ENCODE data around the gene CCDC74A. TPM values are rescaled to one million over a fixed set of nuclear protein-coding genes. Genes with fewer than 3 reads are reported as not detected.
A peak's percentile ranks its signal among the peaks of the same experiment; 100 is the strongest.
"Not testable (repeated sequence)": the region's sequence is repeated elsewhere in the genome, so short reads cannot be mapped to it uniquely, and the experiment has no call there.

The CCDC74A gene
- total RNA-seq, 1 donor from 2014 or later, result 16.0 TPM

DNA sequence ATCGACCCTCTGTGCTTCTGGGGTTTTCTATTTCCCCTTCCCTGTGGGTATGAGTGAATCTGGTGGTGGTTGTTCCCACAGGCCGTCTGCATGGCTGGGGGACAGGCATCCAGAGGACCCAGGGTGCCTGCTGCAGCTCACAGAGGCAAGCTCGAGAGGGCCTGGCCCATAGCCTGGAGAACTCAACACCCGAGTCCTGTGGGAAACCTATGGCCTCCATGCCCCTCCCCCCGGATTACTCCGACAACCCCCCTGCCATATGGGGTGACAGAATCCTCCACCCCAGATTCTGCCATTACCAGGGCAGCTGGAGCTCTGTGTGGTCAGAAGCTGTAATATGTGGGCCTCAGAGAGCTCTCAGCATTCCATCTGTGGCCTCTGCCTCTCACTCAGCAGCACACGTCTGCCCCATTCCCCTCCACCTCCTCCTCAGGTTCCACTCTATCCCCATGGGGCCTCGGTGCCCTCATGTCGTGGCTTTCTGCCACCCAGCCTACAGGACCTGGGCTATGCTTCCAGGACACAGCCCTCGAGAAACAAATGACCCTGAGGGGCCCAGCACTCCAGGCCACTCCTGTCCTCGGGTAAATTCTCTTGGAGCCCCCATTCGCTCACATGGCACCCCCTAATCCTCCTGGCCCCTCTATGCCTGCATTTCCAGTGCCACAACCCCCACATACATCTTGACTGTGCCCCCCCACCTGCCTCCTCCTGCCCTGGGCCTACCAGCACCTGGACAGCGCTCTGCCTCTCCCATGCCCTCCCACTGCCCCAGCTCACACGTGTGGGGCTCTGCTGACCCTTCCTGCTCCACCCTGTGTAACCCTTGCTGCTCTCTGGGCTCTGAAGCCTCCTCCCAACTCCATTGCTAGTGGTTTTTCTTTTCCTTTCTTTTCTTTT lies 39.1 kb upstream of the CCDC74A start:
- peaks cover 4% of the 10 kb centered on the region for H3K36me3 Mint-ChIP-seq (ENCODE audit: low read depth, unreplicated experiment)
- DNase-seq (ENCODE audit: low spot score), result no peak
- peaks cover 7% of the 10 kb centered on the region for H3K4me1 Mint-ChIP-seq (ENCODE audit: unreplicated experiment)
- TF ChIP-seq, protein P1, sequence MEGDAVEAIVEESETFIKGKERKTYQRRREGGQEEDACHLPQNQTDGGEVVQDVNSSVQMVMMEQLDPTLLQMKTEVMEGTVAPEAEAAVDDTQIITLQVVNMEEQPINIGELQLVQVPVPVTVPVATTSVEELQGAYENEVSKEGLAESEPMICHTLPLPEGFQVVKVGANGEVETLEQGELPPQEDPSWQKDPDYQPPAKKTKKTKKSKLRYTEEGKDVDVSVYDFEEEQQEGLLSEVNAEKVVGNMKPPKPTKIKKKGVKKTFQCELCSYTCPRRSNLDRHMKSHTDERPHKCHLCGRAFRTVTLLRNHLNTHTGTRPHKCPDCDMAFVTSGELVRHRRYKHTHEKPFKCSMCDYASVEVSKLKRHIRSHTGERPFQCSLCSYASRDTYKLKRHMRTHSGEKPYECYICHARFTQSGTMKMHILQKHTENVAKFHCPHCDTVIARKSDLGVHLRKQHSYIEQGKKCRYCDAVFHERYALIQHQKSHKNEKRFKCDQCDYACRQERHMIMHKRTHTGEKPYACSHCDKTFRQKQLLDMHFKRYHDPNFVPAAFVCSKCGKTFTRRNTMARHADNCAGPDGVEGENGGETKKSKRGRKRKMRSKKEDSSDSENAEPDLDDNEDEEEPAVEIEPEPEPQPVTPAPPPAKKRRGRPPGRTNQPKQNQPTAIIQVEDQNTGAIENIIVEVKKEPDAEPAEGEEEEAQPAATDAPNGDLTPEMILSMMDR (IDR thresholded peaks at IDR 0.05; ENCODE audit: unreplicated experiment), result no peak
- H3K27ac Mint-ChIP-seq (ENCODE audit: unreplicated experiment), result no peak overlapping the region
- peaks cover 3% of the 10 kb centered on the region for H3K27me3 Mint-ChIP-seq (ENCODE audit: unreplicated experiment)
- no peak overlapping the region for H3K4me3 Mint-ChIP-seq (ENCODE audit: unreplicated experiment)
- no peaks in the 10 kb centered on the region for H3K9me3 Mint-ChIP-seq (ENCODE audit: unreplicated experiment)

DNA sequence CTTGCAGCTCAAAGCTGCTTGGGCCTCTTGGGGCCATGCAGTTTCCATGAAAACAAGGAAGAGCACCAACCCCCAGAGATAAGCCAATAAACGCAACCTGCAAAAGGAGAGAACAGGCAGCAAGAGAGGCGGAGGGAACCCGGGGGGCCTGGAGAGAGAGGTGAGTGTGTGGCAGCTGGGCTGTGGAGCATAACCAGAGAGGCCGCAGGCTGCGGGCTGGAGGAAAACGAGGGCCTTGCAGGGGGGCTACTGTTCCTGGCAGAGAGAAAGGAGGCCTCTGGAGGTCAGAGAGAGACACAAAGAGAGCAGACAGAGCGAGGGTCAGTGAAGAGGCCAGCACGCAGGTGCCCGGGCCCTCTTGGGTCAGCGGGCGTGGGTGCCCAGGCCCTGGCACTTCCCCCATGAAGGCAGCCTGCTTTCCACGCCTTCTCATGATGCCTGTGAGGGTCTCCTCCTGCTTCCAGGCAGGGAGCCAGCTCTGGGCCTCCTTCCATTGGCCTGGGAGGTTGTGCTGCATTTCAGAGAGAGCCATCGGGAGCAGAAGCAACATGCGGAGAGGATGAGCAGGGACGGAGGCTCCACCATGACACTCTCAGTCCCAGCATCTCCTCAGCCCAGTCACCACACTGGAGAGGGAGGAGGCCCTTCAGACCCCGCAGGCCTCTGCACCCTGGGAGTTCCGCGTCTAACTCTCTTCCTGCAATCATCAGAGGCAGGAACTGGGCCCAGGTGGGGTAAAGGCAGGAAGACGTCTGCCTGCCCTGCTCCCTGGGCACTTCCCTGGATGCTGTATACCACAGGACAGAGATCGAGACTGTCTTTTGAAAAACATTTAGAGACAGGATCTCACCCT lies 36.8 kb upstream of the CCDC74A start:
- peak; percentile 14 for DNase-seq (ENCODE audit: low spot score)
- H3K27ac Mint-ChIP-seq (ENCODE audit: unreplicated experiment), result peak overlapping the region; percentile 36
- H3K36me3 Mint-ChIP-seq (ENCODE audit: low read depth, unreplicated experiment), result not testable (repeated sequence)

DNA sequence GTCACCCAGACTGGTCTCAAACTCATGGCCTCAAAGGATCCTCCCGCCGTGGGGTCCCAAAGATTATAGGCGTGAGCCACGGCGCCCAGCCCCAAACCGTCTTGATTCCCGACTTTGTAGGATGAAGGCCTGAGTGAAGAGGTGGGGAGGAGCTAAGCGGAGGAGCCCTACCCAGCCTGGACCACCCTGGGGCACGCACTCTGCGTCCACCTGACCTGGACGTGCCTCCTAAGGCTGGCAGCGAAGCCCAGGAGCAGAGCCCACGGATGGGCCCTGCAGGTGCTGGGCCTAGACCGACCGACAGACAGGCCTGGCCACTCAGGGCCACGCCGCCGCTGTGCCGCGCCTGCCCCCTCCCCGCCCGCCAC lies 36.2 kb upstream of the CCDC74A start:
- Mint-ChIP-seq H3K4me3 (ENCODE audit: unreplicated experiment) (peak overlapping the region; percentile 76), H3K4me1 (ENCODE audit: unreplicated experiment) (peaks cover 12% of the 10 kb centered on the region), H3K27ac (ENCODE audit: unreplicated experiment) (peak overlapping the region; percentile 36)
- H3K9me3 Mint-ChIP-seq (ENCODE audit: unreplicated experiment); H3K36me3 Mint-ChIP-seq (ENCODE audit: low read depth, unreplicated experiment); H3K27me3 Mint-ChIP-seq (ENCODE audit: unreplicated experiment); DNase-seq (ENCODE audit: low spot score): not testable (repeated sequence)

More for the DNA sequence above, 36.8 kb upstream of the CCDC74A start:
- not testable (repeated sequence) for H3K9me3 Mint-ChIP-seq (ENCODE audit: unreplicated experiment); H3K27me3 Mint-ChIP-seq (ENCODE audit: unreplicated experiment)
- Mint-ChIP-seq H3K4me1 (ENCODE audit: unreplicated experiment) (peaks cover 12% of the 10 kb centered on the region), H3K4me3 (ENCODE audit: unreplicated experiment) (peak overlapping the region; percentile 78)

DNA sequence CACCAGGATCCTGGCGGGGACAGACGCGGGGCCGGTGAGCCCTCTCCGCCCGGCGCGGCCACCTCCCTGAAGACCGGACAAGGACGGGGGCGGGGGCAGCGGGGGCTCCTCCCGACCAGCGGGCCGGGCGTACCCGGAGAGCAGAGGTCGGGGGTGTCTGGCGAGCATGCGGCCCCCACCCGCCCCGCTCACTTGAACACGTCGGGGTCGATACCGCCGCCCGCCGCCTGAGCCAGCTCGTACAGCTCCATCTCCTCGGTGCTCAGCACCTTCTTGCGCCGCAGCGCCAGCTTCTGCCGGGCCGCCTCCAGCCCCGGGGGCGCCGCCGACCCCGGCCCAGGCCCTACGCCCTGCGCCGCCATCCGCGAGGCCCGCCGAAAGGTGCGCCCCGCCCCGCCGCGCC lies 35.7 kb upstream of the CCDC74A start, which contains the start of gene MZT2A:
TSS of gene MZT2A (minus strand) at position 383 of the 403 bp plus-strand sequence. CDS start at position 362, 21 bp downstream.
- not testable (repeated sequence) for H3K36me3 Mint-ChIP-seq (ENCODE audit: low read depth, unreplicated experiment); DNase-seq (ENCODE audit: low spot score); H3K27me3 Mint-ChIP-seq (ENCODE audit: unreplicated experiment); H3K9me3 Mint-ChIP-seq (ENCODE audit: unreplicated experiment)
- peak within 1 kb of the TSS; percentile 95 for H3K27ac Mint-ChIP-seq (ENCODE audit: unreplicated experiment)
- peak within 1 kb of the TSS; percentile 99 for H3K4me3 Mint-ChIP-seq (ENCODE audit: unreplicated experiment)
- H3K4me1 Mint-ChIP-seq (ENCODE audit: unreplicated experiment), result peaks cover 12% of the 10 kb centered on the region

DNA sequence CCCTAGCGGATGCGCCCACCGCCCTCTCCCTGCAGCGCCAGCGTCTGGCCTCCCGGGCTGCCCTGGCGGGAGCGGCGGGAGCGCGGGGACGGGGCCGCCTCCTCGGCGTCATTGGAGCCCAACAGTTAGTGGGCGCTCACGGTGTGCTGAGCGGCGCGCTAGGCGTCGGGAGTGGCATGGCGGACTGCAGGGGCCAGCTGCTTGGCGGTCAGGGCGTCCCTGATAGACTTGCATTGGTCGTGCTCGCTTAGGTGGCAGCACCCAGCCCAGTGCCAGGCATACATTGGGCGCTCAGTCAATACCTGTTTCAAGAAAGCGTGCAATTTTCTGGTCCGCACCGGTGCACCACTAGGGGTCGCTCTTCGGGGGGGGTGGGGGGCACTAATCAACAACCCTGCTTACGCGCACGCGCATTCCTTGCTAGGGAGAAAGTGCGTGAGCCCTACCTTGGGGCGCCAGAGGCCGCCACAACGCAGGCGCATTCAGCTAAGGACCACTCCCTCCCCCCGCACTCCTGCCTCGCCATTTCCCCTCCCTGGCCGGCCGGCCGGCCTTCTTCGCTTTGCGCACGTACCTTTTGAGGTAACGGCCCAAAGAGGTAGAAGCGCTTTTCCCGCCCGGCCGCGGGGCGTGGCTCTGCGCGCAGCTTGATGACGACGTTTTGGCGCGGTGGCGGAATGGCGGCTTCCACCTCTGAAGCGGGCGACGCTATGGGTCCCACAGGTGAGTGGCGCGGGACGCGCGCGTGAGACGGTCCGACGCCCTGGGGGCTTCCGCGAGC lies 35.1 kb upstream of the CCDC74A start:
- Mint-ChIP-seq H3K27ac (ENCODE audit: unreplicated experiment) (peak overlapping the region; percentile 30), H3K9me3 (ENCODE audit: unreplicated experiment) (no peaks in the 10 kb centered on the region), H3K27me3 (ENCODE audit: unreplicated experiment) (peaks cover 3% of the 10 kb centered on the region)

More for the DNA sequence above, 35.1 kb upstream of the CCDC74A start:
- Mint-ChIP-seq H3K4me3 (ENCODE audit: unreplicated experiment) (peak overlapping the region; percentile 88), H3K4me1 (ENCODE audit: unreplicated experiment) (peaks cover 12% of the 10 kb centered on the region), H3K36me3 (ENCODE audit: low read depth, unreplicated experiment) (peaks cover 5% of the 10 kb centered on the region)
- peak; percentile 94 for DNase-seq (ENCODE audit: low spot score)
- TF ChIP-seq, protein P1 (IDR thresholded peaks at IDR 0.05; ENCODE audit: unreplicated experiment), result peak; percentile 92

Data from endothelial cell (in vitro differentiated cells).